CD4-positive, alpha-beta T cell treated with Interleukin-4 for 1 hour (primary cell): ENCODE data around the gene FAM210B.
"Not testable (repeated sequence)": the region's sequence is repeated elsewhere in the genome, so short reads cannot be mapped to it uniquely, and the experiment has no call there.

ENCODE experiments used
- DNase-seq, 2 donors: peaks; one replicate each; pipeline ENCODE4 v3.0.0-alpha.2; 2020 to 2022

The FAM210B gene

DNA sequence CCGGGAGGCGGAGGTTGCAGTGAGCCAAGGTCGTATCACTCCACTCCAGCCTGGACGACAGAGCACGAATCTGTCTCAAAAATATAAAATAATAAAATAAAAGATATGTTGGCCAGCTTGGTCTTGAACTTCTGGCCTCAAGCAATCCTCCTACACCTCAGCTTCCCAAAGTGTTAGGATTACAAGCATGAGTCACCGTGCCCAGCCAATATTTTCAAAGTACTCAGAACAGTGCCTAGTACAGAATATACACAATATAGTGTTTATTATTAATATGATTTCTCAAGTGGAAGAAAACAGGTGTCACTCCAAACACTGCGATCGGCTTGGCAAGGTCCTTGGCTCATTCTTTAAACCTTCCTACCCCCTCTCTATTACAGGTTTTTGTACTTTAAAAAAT, 3.1 kb downstream of the FAM210B start:
- no peak for DNase-seq

DNA sequence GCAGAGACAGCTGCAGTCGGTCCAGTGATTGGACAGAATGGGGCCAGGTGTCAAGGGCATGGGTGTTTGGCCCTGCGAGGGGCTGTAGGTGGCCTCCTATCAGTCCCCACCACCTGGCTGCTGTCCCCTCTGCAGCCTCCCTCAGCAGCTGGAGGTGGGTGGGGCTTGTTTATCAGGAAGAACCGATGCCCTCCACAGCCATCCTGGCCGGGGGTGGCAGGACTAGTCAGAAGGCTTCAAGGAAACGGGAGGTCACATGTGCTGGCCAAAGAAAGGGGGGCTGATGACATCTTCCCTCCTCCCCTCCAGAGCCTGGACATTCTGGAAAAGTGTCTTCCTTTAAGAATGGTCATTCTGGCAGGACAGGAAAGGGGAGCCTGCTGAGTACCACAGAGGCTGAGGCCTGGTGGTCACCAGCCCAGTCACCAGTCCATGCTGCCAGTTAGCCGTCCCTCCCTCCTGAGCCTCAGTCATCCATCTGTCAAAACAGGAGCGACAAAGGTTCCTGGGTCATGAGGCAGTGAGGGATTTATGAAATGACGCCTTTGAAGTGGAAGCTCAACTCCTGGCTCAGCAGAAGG, 4.1 kb downstream of the FAM210B start:
- DNase-seq, result no peak

GRCh38 chr20:56363491-56363890, 4.7 kb downstream of the FAM210B start:
- DNase-seq, result no peak

GRCh38 chr20:56368351-56369134, 9.8 kb downstream of the FAM210B start:
- DNase-seq, result no peak

DNA sequence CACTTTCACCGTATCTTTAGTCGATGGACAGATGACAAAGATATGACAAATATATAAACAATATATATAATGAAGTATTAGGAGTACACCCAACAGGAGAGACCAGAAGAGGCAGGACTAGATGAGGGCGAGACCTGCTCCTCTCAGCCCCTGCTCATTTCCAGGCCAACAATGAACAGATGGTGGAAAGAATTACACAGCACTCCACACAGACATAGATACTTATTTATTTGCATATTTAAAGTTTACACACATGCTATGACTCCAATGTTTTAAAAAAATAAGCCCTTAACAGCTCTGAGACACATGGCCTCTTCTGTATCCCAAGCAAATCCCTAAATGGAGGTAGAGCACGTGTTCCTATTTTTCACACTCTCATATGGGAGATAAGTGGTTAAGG, 10.4 kb downstream of the FAM210B start:
- no peak for DNase-seq

DNA sequence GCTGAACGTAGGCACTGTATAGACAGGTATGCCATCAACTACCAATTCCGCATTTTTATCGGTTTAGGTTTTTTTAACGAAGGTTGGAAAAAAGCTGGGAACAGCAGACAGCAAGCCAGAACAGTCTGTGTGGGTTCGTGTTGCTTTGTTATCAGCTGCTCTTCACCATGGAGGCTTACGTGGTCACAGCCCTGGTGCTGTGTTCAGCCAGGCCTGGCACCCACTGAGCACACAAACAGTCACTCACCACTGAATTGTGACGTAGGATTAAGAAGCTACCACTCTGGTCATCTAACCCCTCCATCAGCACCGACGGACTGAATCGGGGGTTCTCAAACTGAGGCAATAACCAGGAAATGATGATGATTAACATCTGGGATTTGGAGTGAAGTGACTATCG, 13.2 kb downstream of the FAM210B start:
- DNase-seq, result no peak

- DNase-seq, result no peak
Observed at GRCh38 chr20:56372850-56373249, 14.1 kb downstream of the FAM210B start.

GRCh38 chr20:56373942-56374341, 15.2 kb downstream of the FAM210B start:
- peak; percentile 25 to 42 for DNase-seq

DNA sequence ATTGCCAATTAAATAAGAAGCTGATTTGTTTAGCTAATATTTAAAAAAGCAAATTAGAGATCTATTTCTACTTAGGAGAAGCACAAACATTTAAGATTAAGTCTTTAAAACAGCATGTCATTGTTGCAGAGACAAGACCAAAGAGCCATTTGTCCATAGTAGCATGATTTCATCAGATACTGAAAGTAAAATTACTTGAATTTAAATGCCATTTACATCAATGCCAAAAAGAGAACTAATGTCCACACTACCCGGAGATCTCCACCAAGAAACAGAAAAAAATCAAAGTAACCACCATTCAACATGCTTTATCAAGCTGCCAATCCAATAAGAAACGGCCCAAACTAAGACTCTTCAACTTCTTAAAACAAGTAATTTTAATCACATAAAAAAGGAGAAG, 17.6 kb downstream of the FAM210B start:
- DNase-seq, result no peak

DNA sequence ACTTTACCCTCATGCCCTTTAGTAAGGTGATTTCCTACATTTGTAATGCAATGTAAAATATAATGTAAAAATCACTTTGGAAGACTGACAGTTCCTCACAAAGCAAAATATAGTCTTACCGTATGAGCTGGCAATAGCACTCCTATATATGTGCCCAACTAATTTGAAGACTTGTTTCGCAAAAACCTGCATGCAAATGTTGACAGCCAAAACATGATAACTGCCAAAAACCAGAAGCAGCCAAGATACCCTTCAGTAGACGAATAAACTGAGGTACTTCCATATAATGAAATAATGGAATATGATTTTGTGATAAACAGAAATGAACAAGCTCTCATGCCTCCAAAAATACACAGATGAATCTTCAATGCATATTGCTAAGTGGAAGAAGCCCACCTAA, 19.6 kb downstream of the FAM210B start:
- DNase-seq, result no peak

DNA sequence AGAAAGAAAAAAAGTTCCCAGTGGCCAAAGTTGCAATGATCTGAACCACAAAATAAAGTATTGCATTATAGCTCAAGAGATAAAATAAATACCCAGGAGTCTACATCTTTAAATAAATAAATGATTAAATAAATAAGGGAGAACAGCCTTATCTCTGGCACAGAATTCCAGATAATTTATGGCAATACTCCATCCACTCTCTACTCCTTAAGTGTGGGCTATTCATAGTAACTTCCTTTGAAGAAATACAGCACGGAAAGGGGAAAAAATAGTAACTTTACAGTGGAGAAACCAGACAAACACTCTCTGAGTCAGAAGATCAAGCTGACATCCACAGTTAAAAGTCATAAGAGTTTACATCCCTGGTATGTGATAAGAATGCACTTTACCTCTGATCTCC, 21.6 kb downstream of the FAM210B start:
- DNase-seq, result no peak

GRCh38 chr20:56381501-56381900, 22.7 kb downstream of the FAM210B start:
- DNase-seq, result no peak

GRCh38 chr20:56382696-56383095, 23.9 kb downstream of the FAM210B start:
- DNase-seq, result no peak

DNA sequence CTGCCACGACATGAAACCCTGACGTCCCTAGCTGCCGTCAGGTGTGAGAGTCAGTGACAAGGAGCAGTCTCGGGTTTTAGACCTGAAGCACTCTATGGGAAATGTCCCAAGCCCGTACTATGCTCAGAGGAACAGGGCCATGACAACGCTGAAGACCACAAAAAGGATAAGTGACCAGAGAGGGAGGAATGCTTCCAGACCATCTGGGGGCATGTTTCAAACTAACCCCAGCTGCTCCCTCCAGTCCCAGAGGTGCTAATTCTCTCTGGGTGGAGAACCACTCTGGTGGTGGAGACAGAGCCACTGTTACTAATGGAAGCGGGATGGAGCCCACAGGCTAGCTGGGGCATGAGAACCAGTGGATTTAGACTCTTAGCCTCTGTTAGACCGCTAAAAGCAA, 24.6 kb downstream of the FAM210B start:
- no peak for DNase-seq

GRCh38 chr20:56385130-56385529, 26.4 kb downstream of the FAM210B start:
- DNase-seq, result no peak

- no peak for DNase-seq
Observed at GRCh38 chr20:56386219-56386618, 27.4 kb downstream of the FAM210B start.

GRCh38 chr20:56388882-56389281, 30.1 kb downstream of the FAM210B start:
- no peak for DNase-seq

DNA sequence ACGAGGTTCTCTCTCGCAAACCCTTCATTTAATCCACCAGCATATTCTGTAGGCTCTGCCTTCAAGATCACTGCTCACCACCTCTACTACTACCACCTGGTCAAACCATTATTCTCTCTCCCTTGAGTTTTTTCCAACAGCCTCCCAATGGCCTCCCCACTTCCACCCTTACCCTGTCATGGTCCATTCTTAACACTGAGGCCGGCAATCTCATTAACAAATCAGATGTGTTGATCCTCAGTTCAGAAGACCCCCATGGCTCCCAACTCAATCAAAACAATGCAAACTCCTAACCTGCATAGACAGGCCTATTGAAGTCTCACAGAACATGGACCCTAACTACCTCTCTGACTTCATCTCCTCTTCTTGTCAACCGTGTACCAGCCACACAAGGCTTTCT, 31.0 kb downstream of the FAM210B start:
- DNase-seq, result no peak

DNA sequence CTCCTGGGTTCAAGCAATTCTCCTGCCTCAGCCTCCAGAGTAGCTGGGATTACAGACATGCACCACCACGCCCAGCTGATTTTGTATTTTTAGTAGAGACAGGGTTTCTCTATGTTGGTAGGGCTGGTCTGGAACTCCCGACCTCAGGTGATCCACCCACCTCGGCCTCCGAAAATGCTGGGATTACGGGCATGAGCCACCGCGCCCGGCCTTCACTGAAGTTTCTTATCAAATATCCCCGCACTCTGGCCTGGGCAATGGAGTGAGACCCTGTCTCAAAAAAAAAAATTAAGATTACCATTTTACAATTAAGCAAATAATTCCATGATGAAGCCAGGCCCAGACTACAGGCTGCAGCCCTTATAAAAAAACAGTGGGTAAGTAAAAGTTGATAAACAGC, 31.6 kb downstream of the FAM210B start:
- not testable (repeated sequence) for DNase-seq

- no peak for DNase-seq
Observed at GRCh38 chr20:56391037-56391436, 32.3 kb downstream of the FAM210B start.

GRCh38 chr20:56391596-56392131, 32.9 kb downstream of the FAM210B start:
- no peak for DNase-seq

- peak; percentile 100 for DNase-seq
Observed at GRCh38 chr20:56392132-56392880, 33.5 kb downstream of the FAM210B start, which contains the start of the genes AURKA and CSTF1. Gene AURKA (minus strand): TSS chr20:56392215. CDS start chr20:56388197, 4,018 bp downstream. Gene CSTF1 (plus strand): TSS chr20:56392645. CDS start chr20:56395553, 2,908 bp downstream.

GRCh38 chr20:56392881-56393482, 34.2 kb downstream of the FAM210B start:
- DNase-seq, result peak in 1 of 2 donors; percentile 58
